Measurements from ENCODE around the gene IFNA2. TPM values are rescaled to one million over a fixed set of nuclear protein-coding genes. Genes with fewer than 3 reads are reported as not detected.
"Not testable (repeated sequence)": the region's sequence is repeated elsewhere in the genome, so short reads cannot be mapped to it uniquely, and the experiment has no call there.

Gene IFNA2
- total RNA-seq, 2 donors from 2014 or later, result not detected

GRCh38 chr9:21395778-21396717 is 10.8 kb upstream of the IFNA2 start:
- DNase-seq, result peak in 1 of 2 donors; percentile 68
- intact Hi-C loops (cut with DNase I, micrococcal nuclease), result loop anchor here in 1 of 2 donors (2.0 kb wide), 1 partner anchor 69 kb away; no protein-coding TSS in a partner anchor

GRCh38 chr9:21392270-21392669 is 7.1 kb upstream of the IFNA2 start:
- ATAC-seq (peak; percentile 74), DNase-seq (no peak)
- intact Hi-C loops (cut with DNase I, micrococcal nuclease), result no loop called here

More at GRCh38 chr9:21395778-21396717, 10.8 kb upstream of the IFNA2 start:
- peak; percentile 62 for ATAC-seq

- ATAC-seq (no peak), DNase-seq (no peak)
- intact Hi-C loops (cut with DNase I, micrococcal nuclease), result no loop called here
These were observed 1.6 kb downstream of the IFNA2 start for GRCh38 chr9:21383627-21384026.

GRCh38 chr9:21381448-21382339 is 3.5 kb downstream of the IFNA2 start:
- intact Hi-C loops (cut with DNase I, micrococcal nuclease), result no loop called here
- no peak for DNase-seq
- peak; percentile 58 for ATAC-seq

- intact Hi-C loops (cut with DNase I, micrococcal nuclease); ATAC-seq; DNase-seq: not testable (repeated sequence)
These were observed 13.7 kb downstream of the IFNA2 start for GRCh38 chr9:21371467-21371866.

GRCh38 chr9:21367957-21368356 is 17.2 kb downstream of the IFNA2 start, which contains the start of gene IFNA13:
IFNA13 (minus strand) TSS chr9:21368057; CDS start chr9:21368010, 47 bp downstream.
- ATAC-seq, result no peak
- intact Hi-C loops (cut with DNase I, micrococcal nuclease), result no loop called here
- DNase-seq, result no peak

- intact Hi-C loops (cut with DNase I, micrococcal nuclease); ATAC-seq; DNase-seq: not testable (repeated sequence)
These were observed 18.0 kb downstream of the IFNA2 start for GRCh38 chr9:21367169-21367568.

- intact Hi-C loops (cut with DNase I, micrococcal nuclease), result no loop called here
- ATAC-seq (no peak), DNase-seq (no peak)
These were observed 22.9 kb downstream of the IFNA2 start for GRCh38 chr9:21362287-21362686.

- intact Hi-C loops (cut with DNase I, micrococcal nuclease), result no loop called here
- ATAC-seq, result no peak
- DNase-seq, result no peak
These were observed 27.4 kb downstream of the IFNA2 start for GRCh38 chr9:21357479-21358460.

- no peak for ATAC-seq
- intact Hi-C loops (cut with DNase I, micrococcal nuclease), result no loop called here
- no peak for DNase-seq
These were observed 34.4 kb downstream of the IFNA2 start, which contains the start of gene IFNA6 for GRCh38 chr9:21350787-21351186. IFNA6 (minus strand) TSS chr9:21350887; CDS start chr9:21350887, 0 bp downstream.

- DNase-seq (no peak), ATAC-seq (no peak)
- intact Hi-C loops (cut with DNase I, micrococcal nuclease), result no loop called here
These were observed 36.7 kb downstream of the IFNA2 start for GRCh38 chr9:21348430-21348970.

GRCh38 chr9:21340735-21341134 is 44.5 kb downstream of the IFNA2 start:
- no peak for ATAC-seq
- intact Hi-C loops (cut with DNase I, micrococcal nuclease), result no loop called here
- no peak for DNase-seq

GRCh38 chr9:21336457-21336856 is 48.7 kb downstream of the IFNA2 start:
- intact Hi-C loops (cut with DNase I, micrococcal nuclease), result no loop called here
- no peak for ATAC-seq
- DNase-seq, result no peak

- intact Hi-C loops (cut with DNase I, micrococcal nuclease), result no loop called here
- peak; percentile 94 for DNase-seq
These were observed 50.2 kb downstream of the IFNA2 start, which contains the start of gene KLHL9 for GRCh38 chr9:21334701-21335632. KLHL9 (minus strand) TSS chr9:21335404; CDS start chr9:21334859, 545 bp downstream.

More at GRCh38 chr9:21334701-21335632, 50.2 kb downstream of the IFNA2 start, which contains the start of gene KLHL9:
- peak; percentile 99 for ATAC-seq
